Keratinocyte (primary cell): ENCODE data around the gene PLCG2.

ENCODE experiments used
- CTCF ChIP-seq, 3 experiments: IDR thresholded peaks in 1 of 3; conservative IDR thresholded peaks in 1 of 3; optimal IDR thresholded peaks in 1 of 3; 2 replicates in 2 of 3; 3 replicates in 1 of 3; pipeline versions ENCODE3 to v1.5.1; 2011; ENCODE audit warnings: low read length in 3 of 3, mild to moderate bottlenecking in 3 of 3, moderate library complexity in 2 of 3, control low read depth in 1 of 3, inconsistent platforms in 1 of 3; ENCODE audit not compliant: insufficient read depth in 2 of 3; ENCODE audit errors: extremely low read depth in 1 of 3
- EZH2 ChIP-seq: IDR thresholded peaks from one replicate; pipeline ENCODE4 v1.6.1; 2012; ENCODE audit warnings: inconsistent platforms, mild to moderate bottlenecking, low read length, moderate library complexity

GRCh38 chr16:81917375-81917774, 138.3 kb downstream of the PLCG2 start:
- TF ChIP-seq CTCF (optimal IDR thresholded peaks at IDR 0.05 in 1 of 3, IDR thresholded peaks at IDR 0.05 in 1 of 3, conservative IDR thresholded peaks at IDR 0.05 in 1 of 3; ENCODE audit: extremely low read depth in 1 of 3, insufficient read depth in 2 of 3, low read length in 3 of 3) (no peak), EZH2 (no peak)
